Fibroblast of lung (primary cell): ENCODE measurements around the gene HAPLN3. TPM values are rescaled to one million over a fixed set of nuclear protein-coding genes. Genes with fewer than 3 reads are reported as not detected.

Experiments
- DNase-seq, 2 donors: peaks; one replicate each; pipeline versions ENCODE4 v3.0.0 to v3.0.0-alpha.2; 2010; ENCODE audit warnings: low read depth in 2 of 2
- H2AFZ ChIP-seq: 2 replicates; pipeline ENCODE4 v1.5.1; 2012; ENCODE audit warnings: low read length, control low read depth, inconsistent platforms
- H3K27ac ChIP-seq: 2 replicates; pipeline ENCODE4 v1.5.1; 2011; ENCODE audit warnings: low read length, control low read depth; ENCODE audit not compliant: insufficient read depth
- H3K27me3 ChIP-seq: 2 replicates; pipeline ENCODE4 v1.5.1; 2011; ENCODE audit warnings: mild to moderate bottlenecking, low read length; ENCODE audit not compliant: control insufficient read depth, insufficient read depth
- H3K36me3 ChIP-seq: 2 replicates; pipeline ENCODE4 v1.5.1; 2011; ENCODE audit warnings: low read length; ENCODE audit not compliant: control insufficient read depth, insufficient read depth
- H3K4me1 ChIP-seq: 2 replicates; pipeline ENCODE4 v1.5.1; 2011; ENCODE audit warnings: low read length; ENCODE audit not compliant: control insufficient read depth, insufficient read depth; ENCODE audit errors: extremely low read depth
- H3K4me2 ChIP-seq: 2 replicates; pipeline ENCODE4 v1.5.1; 2011; ENCODE audit warnings: low read length, control low read depth; ENCODE audit not compliant: insufficient read depth; ENCODE audit errors: extremely low read depth
- H3K4me3 ChIP-seq, 4 experiments: fragments of 200-600 bp in 1 of 4; sonication (generic) in 1 of 4; replicated peaks in 1 of 4; 2 replicates each; pipeline ENCODE4 v1.5.1; 2011 to 2016; ENCODE audit warnings: low read length in 4 of 4, low read depth in 3 of 4, mild to moderate bottlenecking in 3 of 4, control low read depth in 2 of 4, inconsistent platforms in 1 of 4, mixed read lengths in 1 of 4; ENCODE audit not compliant: insufficient read depth in 1 of 4; ENCODE audit errors: control extremely low read depth in 1 of 4
- H3K79me2 ChIP-seq: 2 replicates; pipeline ENCODE4 v1.5.1; 2012; ENCODE audit warnings: mild to moderate bottlenecking, low read length, inconsistent platforms; ENCODE audit not compliant: control insufficient read depth, insufficient read depth
- H3K9ac ChIP-seq: 2 replicates; pipeline ENCODE4 v1.5.1; 2011; ENCODE audit warnings: mild to moderate bottlenecking, low read length, control low read depth; ENCODE audit not compliant: insufficient read depth
- H3K9me3 ChIP-seq: 2 replicates; pipeline ENCODE4 v1.5.1; 2012; ENCODE audit warnings: low read depth, low read length; ENCODE audit not compliant: control insufficient read depth, insufficient read depth
- H4K20me1 ChIP-seq: 2 replicates; pipeline ENCODE4 v1.5.1; 2011; ENCODE audit warnings: low read length; ENCODE audit not compliant: control insufficient read depth, insufficient read depth; ENCODE audit errors: extremely low read depth
- CTCF ChIP-seq, 2 donors: IDR thresholded peaks in 1 of 2; conservative IDR thresholded peaks in 1 of 2; 1 replicate in 1 of 2; 2 replicates in 1 of 2; pipeline ENCODE4 v1.5.1; 2011 to 2012; ENCODE audit warnings: low read length in 2 of 2, control low read depth in 1 of 2, inconsistent platforms in 1 of 2, low read depth in 1 of 2, mild to moderate bottlenecking in 1 of 2
- EZH2 ChIP-seq: IDR thresholded peaks from 2 replicates; pipeline ENCODE4 v1.5.1; 2012; ENCODE audit warnings: low read length, control low read depth, mild to moderate bottlenecking; ENCODE audit errors: missing control alignments
- polyA plus RNA-seq, 2 donors: library from polyadenylated mRNA; depleted of rRNA in 1 of 2; stranded (reverse) in 1 of 2; unstranded in 1 of 2; fragments of >200 nt; gene quantifications; 2 replicates each; pipeline ENCODE4 v1.2.1, GENCODE V29; 2011 to 2012; ENCODE audit warnings: missing spikeins in 1 of 2
- total RNA-seq: library from RNA; depleted of rRNA; stranded (reverse); fragments of >200 nt; gene quantifications from 2 replicates; pipeline ENCODE4 v1.2.1, GENCODE V29; 2014

The HAPLN3 gene
- total and polyA plus RNA-seq, 2 donors (not counting 1 experiment from before 2014, with no cell fraction given) = 3.1 to 4.3 TPM

DNA sequence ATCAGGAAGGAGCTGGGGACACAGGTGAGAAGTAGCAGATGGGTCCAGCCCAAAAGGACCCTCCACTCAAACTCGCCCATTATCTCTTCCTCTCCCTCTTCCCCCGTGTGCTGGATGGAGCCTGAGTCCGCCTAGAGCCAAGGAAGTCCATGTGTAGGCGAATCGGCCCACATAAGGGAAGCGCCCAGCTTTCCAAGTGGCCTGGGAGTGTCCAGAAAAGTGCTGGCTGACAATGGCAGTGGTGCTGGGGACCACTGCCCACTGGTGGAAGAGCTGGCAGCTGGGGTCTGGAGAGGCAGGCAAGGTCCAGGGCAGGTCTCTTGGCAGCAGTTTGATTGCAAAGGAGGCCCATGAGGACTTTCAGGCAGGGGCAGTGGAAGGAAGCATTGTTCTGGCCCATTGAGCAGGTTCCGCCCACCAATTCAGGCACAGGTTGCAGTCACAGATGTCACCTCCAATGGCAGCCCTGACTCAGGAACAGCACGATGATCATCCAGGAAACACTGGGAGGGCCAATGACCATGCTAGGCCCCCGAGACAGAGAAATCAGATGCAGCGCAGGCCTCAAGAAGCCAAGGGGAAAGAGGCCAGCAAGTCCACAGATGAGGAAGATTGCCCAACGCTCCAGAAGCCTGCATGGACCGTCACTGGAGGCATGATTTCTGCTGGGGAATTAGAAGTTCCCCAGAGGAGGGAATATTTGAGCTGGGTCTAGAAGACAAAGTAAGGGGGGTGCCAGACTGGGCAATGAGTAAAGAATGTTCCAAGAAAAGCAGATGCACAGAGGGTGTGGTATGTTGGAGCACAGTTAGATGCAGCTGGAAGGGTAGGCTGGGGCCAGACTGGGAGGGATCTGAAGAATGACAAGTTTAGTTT, 14.8 kb upstream of the HAPLN3 start:
- Histone ChIP-seq H3K27me3 (no peaks in the 10 kb centered on the region), H3K36me3 (peaks cover 8% of the 10 kb centered on the region), H3K4me2 (no peak overlapping the region), H3K27ac (no peak overlapping the region), H3K4me3 (no peak overlapping the region), H3K79me2 (peaks cover 8% of the 10 kb centered on the region), H3K9ac (no peak overlapping the region), H3K4me1 (peaks cover 10% of the 10 kb centered on the region), H4K20me1 (no peaks in the 10 kb centered on the region), H3K9me3 (no peaks in the 10 kb centered on the region), H2AFZ (no peak overlapping the region)
- TF ChIP-seq EZH2 = no peak
- DNase-seq = peak in 1 of 2 donors; percentile 32

- Histone ChIP-seq H3K27me3 (no peaks in the 10 kb centered on the region), H3K4me1 (peaks cover 10% of the 10 kb centered on the region), H3K36me3 (peaks cover 8% of the 10 kb centered on the region), H3K79me2 (peaks cover 8% of the 10 kb centered on the region), H3K9me3 (no peaks in the 10 kb centered on the region), H2AFZ (no peak overlapping the region), H3K4me2 (no peak overlapping the region), H3K27ac (no peak overlapping the region), H3K9ac (no peak overlapping the region), H3K4me3 (no peak overlapping the region), H4K20me1 (no peaks in the 10 kb centered on the region)
- DNase-seq = peak; percentile 36 to 61
- TF ChIP-seq CTCF (conservative IDR thresholded peaks at IDR 0.05 in 1 of 2, IDR thresholded peaks at IDR 0.05 in 1 of 2; ENCODE audit: low read depth in 1 of 2, low read length in 2 of 2) = no peak
- no peak for TF ChIP-seq EZH2
Measured at GRCh38 chr15:88908697-88909621, 13.6 kb upstream of the HAPLN3 start.

- Histone ChIP-seq H3K4me1 (peaks cover 7% of the 10 kb centered on the region), H3K9me3 (no peaks in the 10 kb centered on the region), H3K27ac (no peak overlapping the region), H3K27me3 (no peaks in the 10 kb centered on the region), H4K20me1 (no peaks in the 10 kb centered on the region), H2AFZ (no peak overlapping the region), H3K4me3 (no peak overlapping the region), H3K9ac (no peak overlapping the region), H3K79me2 (peaks cover 8% of the 10 kb centered on the region), H3K36me3 (peaks cover 8% of the 10 kb centered on the region), H3K4me2 (no peak overlapping the region)
- DNase-seq = no peak
- TF ChIP-seq EZH2 (no peak), CTCF (conservative IDR thresholded peaks at IDR 0.05 in 1 of 2, IDR thresholded peaks at IDR 0.05 in 1 of 2; ENCODE audit: low read depth in 1 of 2, low read length in 2 of 2) (no peak)
Measured at GRCh38 chr15:88908123-88908522, 12.8 kb upstream of the HAPLN3 start.
